Natural killer cell treated with Interleukin-12 subunit alpha and Interleukin-12 subunit beta and Interleukin-15 and Interleukin-18, amount 100 ng/mL, for 72 hours (primary cell): ENCODE measurements around the gene TRIM29. TPM values are rescaled to one million over a fixed set of nuclear protein-coding genes. Genes with fewer than 3 reads are reported as not detected.

Experiments used
- ATAC-seq, 2 donors: fragments of 150-1000 bp; cut with Tn5 transposase in 1 of 2; sonication (Bioruptor Pico), chemical (Tn5 transposase) in 1 of 2; 2 replicates each; pipeline ENCODE4 v1.10.0; 2021
- DNase-seq: peaks from one replicate; pipeline ENCODE4 v3.0.0; 2022; ENCODE audit warnings: low spot score
- H3K27ac Mint-ChIP-seq, 2 donors: 1 replicate in 1 of 2; 2 replicates in 1 of 2; pipeline ENCODE4 v1.8.0; 2022; ENCODE audit warnings: mixed read lengths in 2 of 2, mild to moderate bottlenecking in 1 of 2, moderate library complexity in 1 of 2
- H3K27me3 Mint-ChIP-seq, 2 donors: 1 replicate in 1 of 2; 2 replicates in 1 of 2; pipeline ENCODE4 v1.8.0; 2022; ENCODE audit warnings: mixed read lengths in 2 of 2
- H3K36me3 Mint-ChIP-seq: one replicate; pipeline ENCODE4 v1.8.0; 2022; ENCODE audit warnings: mixed read lengths
- H3K4me1 Mint-ChIP-seq, 2 donors: 1 replicate in 1 of 2; 2 replicates in 1 of 2; pipeline ENCODE4 v1.8.0; 2022; ENCODE audit warnings: low read depth in 2 of 2, mixed read lengths in 2 of 2, mild to moderate bottlenecking in 1 of 2
- H3K4me3 Mint-ChIP-seq: one replicate; pipeline ENCODE4 v1.8.0; 2022; ENCODE audit warnings: mixed read lengths
- H3K9me3 Mint-ChIP-seq: 2 replicates; pipeline ENCODE4 v1.8.0; 2022; ENCODE audit warnings: mixed read lengths
- total RNA-seq, 2 donors: library from RNA; stranded (reverse); gene quantifications; one replicate each; pipeline ENCODE4 v1.2.3, GENCODE V29; 2022

Gene TRIM29
- total RNA-seq, 2 donors from 2014 or later: not detected

GRCh38 chr11:120137187-120137610, 714 bp downstream of the TRIM29 start:
- DNase-seq: peak; percentile 58
- no peak overlapping the region for H3K4me3 Mint-ChIP-seq
- H3K4me1 Mint-ChIP-seq: no peaks in the 10 kb centered on the region
- H3K27ac Mint-ChIP-seq: no peak overlapping the region
- ATAC-seq: no peak
- no peaks in the 10 kb centered on the region for H3K36me3 Mint-ChIP-seq
- H3K27me3 Mint-ChIP-seq: peaks cover 5 to 15% of the 10 kb centered on the region in 2 donors
- H3K9me3 Mint-ChIP-seq: no peaks in the 10 kb centered on the region

GRCh38 chr11:120136356-120136755, 1.6 kb downstream of the TRIM29 start:
- no peak overlapping the region for H3K4me3 Mint-ChIP-seq
- no peaks in the 10 kb centered on the region for H3K9me3 Mint-ChIP-seq
- DNase-seq (no peak), ATAC-seq (no peak)
- peaks cover 5 to 15% of the 10 kb centered on the region in 2 donors for H3K27me3 Mint-ChIP-seq
- no peaks in the 10 kb centered on the region for H3K4me1 Mint-ChIP-seq
- no peaks in the 10 kb centered on the region for H3K36me3 Mint-ChIP-seq
- no peak overlapping the region for H3K27ac Mint-ChIP-seq

GRCh38 chr11:120135838-120136237, 2.1 kb downstream of the TRIM29 start:
- Mint-ChIP-seq H3K36me3 (no peaks in the 10 kb centered on the region), H3K9me3 (no peaks in the 10 kb centered on the region), H3K4me3 (no peak overlapping the region), H3K27ac (no peak overlapping the region), H3K4me1 (no peaks in the 10 kb centered on the region), H3K27me3 (peaks cover 5 to 14% of the 10 kb centered on the region in 2 donors)
- ATAC-seq: no peak
- DNase-seq: peak; percentile 31

- Mint-ChIP-seq H3K27ac (no peak overlapping the region), H3K27me3 (peaks cover 0 to 9% of the 10 kb centered on the region in 2 donors), H3K4me3 (no peak overlapping the region), H3K36me3 (no peaks in the 10 kb centered on the region), H3K4me1 (no peaks in the 10 kb centered on the region), H3K9me3 (no peaks in the 10 kb centered on the region)
- DNase-seq (peak; percentile 35), ATAC-seq (no peak)
These were observed 3.0 kb downstream of the TRIM29 start for GRCh38 chr11:120134931-120135228.

GRCh38 chr11:120134106-120134930, 3.6 kb downstream of the TRIM29 start:
- peak in 1 of 2 donors; percentile 45 for ATAC-seq
- Mint-ChIP-seq H3K4me3 (no peak overlapping the region), H3K9me3 (no peaks in the 10 kb centered on the region), H3K36me3 (no peaks in the 10 kb centered on the region), H3K27ac (no peak overlapping the region), H3K27me3 (peaks cover 0 to 5% of the 10 kb centered on the region in 2 donors), H3K4me1 (no peaks in the 10 kb centered on the region)
- DNase-seq: peak; percentile 37

- no peak overlapping the region for H3K4me3 Mint-ChIP-seq
- DNase-seq: peak; percentile 12
- H3K9me3 Mint-ChIP-seq: no peaks in the 10 kb centered on the region
- peaks cover 0 to 5% of the 10 kb centered on the region in 2 donors for H3K27me3 Mint-ChIP-seq
- ATAC-seq: no peak
- no peaks in the 10 kb centered on the region for H3K36me3 Mint-ChIP-seq
- no peaks in the 10 kb centered on the region for H3K4me1 Mint-ChIP-seq
- no peak overlapping the region for H3K27ac Mint-ChIP-seq
These were observed 4.5 kb downstream of the TRIM29 start for GRCh38 chr11:120133216-120134105.

GRCh38 chr11:120132645-120133185, 5.2 kb downstream of the TRIM29 start:
- DNase-seq: no peak
- no peak overlapping the region for H3K4me3 Mint-ChIP-seq

GRCh38 chr11:120131941-120132644, 5.8 kb downstream of the TRIM29 start:
- no peaks in the 10 kb centered on the region for H3K36me3 Mint-ChIP-seq
- no peaks in the 10 kb centered on the region for H3K4me1 Mint-ChIP-seq
- DNase-seq (peak; percentile 13), ATAC-seq (no peak)
- no peak overlapping the region for H3K27ac Mint-ChIP-seq
- no peak overlapping the region for H3K4me3 Mint-ChIP-seq
- no peaks in the 10 kb centered on the region for H3K9me3 Mint-ChIP-seq
- peaks cover 4 to 17% of the 10 kb centered on the region in 2 donors for H3K27me3 Mint-ChIP-seq

More at GRCh38 chr11:120132645-120133185, 5.2 kb downstream of the TRIM29 start:
- no peaks in the 10 kb centered on the region for H3K36me3 Mint-ChIP-seq
- H3K27me3 Mint-ChIP-seq: peaks cover 4 to 11% of the 10 kb centered on the region in 2 donors
- no peak overlapping the region for H3K27ac Mint-ChIP-seq
- H3K9me3 Mint-ChIP-seq: no peaks in the 10 kb centered on the region
- no peaks in the 10 kb centered on the region for H3K4me1 Mint-ChIP-seq
- ATAC-seq: no peak

GRCh38 chr11:120130991-120131760, 6.7 kb downstream of the TRIM29 start:
- Mint-ChIP-seq H3K4me1 (no peaks in the 10 kb centered on the region), H3K27me3 (peaks cover 12 to 24% of the 10 kb centered on the region in 2 donors), H3K4me3 (no peak overlapping the region), H3K36me3 (no peaks in the 10 kb centered on the region), H3K9me3 (no peaks in the 10 kb centered on the region), H3K27ac (no peak overlapping the region)
- ATAC-seq: no peak
- no peak for DNase-seq

GRCh38 chr11:120130176-120130980, 7.5 kb downstream of the TRIM29 start:
- Mint-ChIP-seq H3K27me3 (peaks cover 12 to 24% of the 10 kb centered on the region in 2 donors), H3K27ac (no peak overlapping the region), H3K9me3 (no peaks in the 10 kb centered on the region), H3K4me3 (no peak overlapping the region), H3K4me1 (no peaks in the 10 kb centered on the region), H3K36me3 (no peaks in the 10 kb centered on the region)
- DNase-seq (peak; percentile 56), ATAC-seq (no peak)

- ATAC-seq (no peak), DNase-seq (no peak)
- H3K4me3 Mint-ChIP-seq: no peak overlapping the region
- peaks cover 12 to 24% of the 10 kb centered on the region in 2 donors for H3K27me3 Mint-ChIP-seq
- no peaks in the 10 kb centered on the region for H3K36me3 Mint-ChIP-seq
- no peak overlapping the region for H3K27ac Mint-ChIP-seq
- H3K4me1 Mint-ChIP-seq: no peaks in the 10 kb centered on the region
- H3K9me3 Mint-ChIP-seq: no peaks in the 10 kb centered on the region
These were observed 8.3 kb downstream of the TRIM29 start for GRCh38 chr11:120129570-120129969.

GRCh38 chr11:120128392-120129119, 9.4 kb downstream of the TRIM29 start:
- Mint-ChIP-seq H3K27me3 (peaks cover 13 to 24% of the 10 kb centered on the region in 2 donors), H3K9me3 (no peaks in the 10 kb centered on the region)
- DNase-seq: no peak

More at GRCh38 chr11:120128392-120129119, 9.4 kb downstream of the TRIM29 start:
- no peaks in the 10 kb centered on the region for H3K4me1 Mint-ChIP-seq
- no peaks in the 10 kb centered on the region for H3K36me3 Mint-ChIP-seq
- H3K27ac Mint-ChIP-seq: no peak overlapping the region
- ATAC-seq: no peak
- no peak overlapping the region for H3K4me3 Mint-ChIP-seq
